Ishikawa (cell line): ENCODE data around the gene MYL12A.

Source experiments
- EGR1 ChIP-seq: IDR thresholded peaks from 2 replicates; pipeline ENCODE4 v1.6.1; 2012
- EP300 ChIP-seq: IDR thresholded peaks from 2 replicates; pipeline ENCODE4 v1.6.1; 2012; ENCODE audit warnings: borderline replicate concordance
- MAX ChIP-seq: IDR thresholded peaks from 2 replicates; pipeline ENCODE4 v1.6.1; 2012
- NFIC ChIP-seq: IDR thresholded peaks from 2 replicates; pipeline ENCODE4 v1.6.1; 2012
- TAF1 ChIP-seq: IDR thresholded peaks from 2 replicates; pipeline ENCODE4 v1.6.1; 2012; ENCODE audit warnings: low read depth, mild to moderate bottlenecking

GRCh38 chr18:3294435-3295080, 47.0 kb downstream of the MYL12A start:
- no peak for TF ChIP-seq EGR1
- no peak for TF ChIP-seq EP300
- no peak for TF ChIP-seq MAX
- no peak for TF ChIP-seq NFIC
- no peak for TF ChIP-seq TAF1
